Kidney epithelial cell (primary cell): ENCODE measurements around the gene RHOBTB1. TPM values are rescaled to one million over a fixed set of nuclear protein-coding genes. Genes with fewer than 3 reads are reported as not detected.

Experiments
- DNase-seq: peaks from one replicate; pipeline ENCODE4 v3.0.0-alpha.2; 2010; ENCODE audit warnings: low read depth
- H3K27me3 ChIP-seq: 2 replicates; pipeline ENCODE4 v1.6.0; 2011; ENCODE audit warnings: low read length; ENCODE audit not compliant: control insufficient read depth, insufficient read depth
- H3K36me3 ChIP-seq: 2 replicates; pipeline ENCODE4 v1.5.1; 2011; ENCODE audit warnings: low read length; ENCODE audit not compliant: control insufficient read depth, insufficient read depth
- H3K4me3 ChIP-seq: 2 replicates; pipeline ENCODE4 v1.5.1; 2011; ENCODE audit warnings: low read depth, mild to moderate bottlenecking, control low read depth, low read length
- total RNA-seq: library from RNA; depleted of rRNA; stranded (reverse); fragments of >200 nt; gene quantifications from 2 replicates; pipeline ENCODE4 v1.2.3, GENCODE V29; 2015
- TF ChIP-seq, protein P1 (sequence below): IDR thresholded peaks from 2 replicates; pipeline ENCODE4 v1.5.1; 2011; ENCODE audit warnings: mild to moderate bottlenecking, moderate library complexity, low read length, control low read depth, inconsistent platforms; ENCODE audit not compliant: insufficient read depth, poor library complexity, severe bottlenecking

Gene RHOBTB1
- total RNA-seq, 1 donor from 2014 or later = 21.3 TPM

DNA sequence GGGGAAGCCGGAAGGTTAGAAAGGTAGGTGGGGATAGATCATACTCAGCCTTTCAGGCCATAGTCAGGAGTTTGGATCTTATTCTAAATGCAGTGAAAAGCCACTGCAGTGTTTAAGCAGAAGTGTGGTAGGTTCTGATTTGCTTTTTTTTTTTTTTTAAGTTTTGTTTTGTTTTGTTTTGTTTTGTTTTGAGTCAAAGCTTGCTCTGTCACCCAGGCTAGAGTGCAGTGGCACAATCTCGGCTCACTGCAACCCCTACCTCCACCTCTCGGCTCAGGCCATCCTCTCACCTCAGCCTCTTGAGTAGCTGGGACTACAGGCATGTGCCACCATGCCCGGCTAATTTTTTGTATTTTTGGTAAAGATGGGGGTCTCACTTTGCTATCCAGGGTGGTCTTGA lies 23.5 kb downstream of the RHOBTB1 start:
- Histone ChIP-seq H3K27me3 (no peaks in the 10 kb centered on the region), H3K4me3 (no peak overlapping the region), H3K36me3 (no peaks in the 10 kb centered on the region)
- TF ChIP-seq, protein P1, sequence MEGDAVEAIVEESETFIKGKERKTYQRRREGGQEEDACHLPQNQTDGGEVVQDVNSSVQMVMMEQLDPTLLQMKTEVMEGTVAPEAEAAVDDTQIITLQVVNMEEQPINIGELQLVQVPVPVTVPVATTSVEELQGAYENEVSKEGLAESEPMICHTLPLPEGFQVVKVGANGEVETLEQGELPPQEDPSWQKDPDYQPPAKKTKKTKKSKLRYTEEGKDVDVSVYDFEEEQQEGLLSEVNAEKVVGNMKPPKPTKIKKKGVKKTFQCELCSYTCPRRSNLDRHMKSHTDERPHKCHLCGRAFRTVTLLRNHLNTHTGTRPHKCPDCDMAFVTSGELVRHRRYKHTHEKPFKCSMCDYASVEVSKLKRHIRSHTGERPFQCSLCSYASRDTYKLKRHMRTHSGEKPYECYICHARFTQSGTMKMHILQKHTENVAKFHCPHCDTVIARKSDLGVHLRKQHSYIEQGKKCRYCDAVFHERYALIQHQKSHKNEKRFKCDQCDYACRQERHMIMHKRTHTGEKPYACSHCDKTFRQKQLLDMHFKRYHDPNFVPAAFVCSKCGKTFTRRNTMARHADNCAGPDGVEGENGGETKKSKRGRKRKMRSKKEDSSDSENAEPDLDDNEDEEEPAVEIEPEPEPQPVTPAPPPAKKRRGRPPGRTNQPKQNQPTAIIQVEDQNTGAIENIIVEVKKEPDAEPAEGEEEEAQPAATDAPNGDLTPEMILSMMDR = no peak
- DNase-seq = no peak

DNA sequence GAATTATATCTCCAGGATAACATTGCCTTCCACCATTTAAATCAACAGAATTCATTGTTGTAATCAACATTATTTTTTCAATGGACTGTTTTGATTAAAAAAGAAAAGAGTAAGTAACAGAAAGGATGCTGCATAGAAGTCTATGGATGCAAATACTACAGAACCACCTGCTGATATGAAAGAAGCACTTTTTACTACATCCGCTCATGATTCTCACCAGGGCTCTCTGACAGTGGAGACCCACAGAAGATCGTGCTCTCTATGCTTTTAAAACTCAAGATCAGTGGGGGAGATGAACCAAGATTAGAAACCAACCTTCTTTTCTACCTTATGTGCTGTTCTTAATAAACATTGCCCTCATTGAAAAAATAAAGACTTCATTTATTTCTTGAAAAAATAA lies 24.4 kb downstream of the RHOBTB1 start:
- TF ChIP-seq, protein P1 = no peak
- Histone ChIP-seq H3K36me3 (no peaks in the 10 kb centered on the region), H3K4me3 (no peak overlapping the region), H3K27me3 (no peaks in the 10 kb centered on the region)
- DNase-seq = no peak

DNA sequence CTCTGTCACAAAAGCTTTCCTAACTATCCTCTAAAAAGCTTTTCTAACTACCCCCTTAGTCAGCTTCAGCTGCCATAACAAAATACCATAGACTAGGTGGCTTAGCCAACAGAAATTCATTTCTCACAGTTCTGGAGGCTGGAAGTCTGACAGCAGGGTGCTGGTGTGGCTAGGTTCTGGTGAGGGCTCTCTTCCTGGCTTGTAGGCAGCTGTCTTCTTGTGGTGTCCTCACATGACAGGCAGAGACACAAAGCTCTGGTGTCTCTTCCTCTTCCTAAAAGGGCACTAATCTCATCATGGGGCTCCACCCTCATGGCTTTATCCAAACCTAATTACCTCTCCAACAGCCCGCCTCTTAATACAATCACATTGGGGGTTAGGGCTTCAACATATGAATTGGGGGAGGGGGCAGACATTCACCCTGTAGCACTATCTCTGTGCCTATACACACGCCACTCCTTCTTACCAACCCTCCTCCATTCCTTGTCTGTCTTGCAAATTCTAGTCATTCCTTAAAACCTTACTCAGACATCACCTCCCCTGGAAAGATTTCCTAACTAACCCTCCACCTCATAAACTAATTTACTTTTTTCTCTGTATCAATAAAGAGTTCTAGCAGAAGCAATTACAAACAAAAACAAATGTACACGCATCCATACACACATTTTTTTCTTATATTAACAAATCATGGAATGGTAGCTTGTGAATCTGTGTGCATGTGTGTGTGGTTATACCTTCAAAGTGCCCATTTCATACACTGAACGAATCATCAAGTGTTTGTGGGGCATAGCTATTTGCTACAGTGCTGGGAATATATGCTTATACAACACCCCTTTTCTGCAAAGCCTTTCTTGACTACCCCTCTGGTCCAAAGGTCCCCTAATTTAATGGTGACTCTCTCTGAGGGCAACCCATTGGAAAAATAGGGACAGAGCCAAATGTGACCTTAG lies 26.4 kb downstream of the RHOBTB1 start:
- Histone ChIP-seq H3K4me3 (no peak overlapping the region), H3K36me3 (no peaks in the 10 kb centered on the region), H3K27me3 (no peaks in the 10 kb centered on the region)
- DNase-seq = no peak
- TF ChIP-seq, protein P1 = no peak

DNA sequence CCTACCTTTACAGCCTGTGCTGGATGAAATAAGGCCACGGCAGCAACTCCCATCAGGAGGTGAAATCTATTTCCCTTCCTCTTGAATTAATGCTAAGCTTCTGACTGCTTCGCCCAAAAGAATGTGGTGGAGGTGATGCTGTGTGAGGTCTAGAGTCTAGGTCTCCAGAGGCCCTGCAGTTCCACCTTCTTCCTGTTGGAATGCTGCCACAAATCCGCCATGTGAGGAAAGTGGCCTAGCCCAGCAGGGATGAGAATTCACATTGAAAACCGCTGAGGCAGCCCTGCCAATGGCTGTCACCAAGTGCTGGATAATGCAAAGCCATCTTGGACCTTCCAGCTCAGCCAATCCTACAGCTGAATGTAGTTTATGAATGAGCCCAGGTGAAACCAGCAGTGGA lies 28.0 kb downstream of the RHOBTB1 start:
- TF ChIP-seq, protein P1 = no peak
- Histone ChIP-seq H3K27me3 (no peaks in the 10 kb centered on the region), H3K4me3 (no peak overlapping the region), H3K36me3 (no peaks in the 10 kb centered on the region)
- no peak for DNase-seq

DNA sequence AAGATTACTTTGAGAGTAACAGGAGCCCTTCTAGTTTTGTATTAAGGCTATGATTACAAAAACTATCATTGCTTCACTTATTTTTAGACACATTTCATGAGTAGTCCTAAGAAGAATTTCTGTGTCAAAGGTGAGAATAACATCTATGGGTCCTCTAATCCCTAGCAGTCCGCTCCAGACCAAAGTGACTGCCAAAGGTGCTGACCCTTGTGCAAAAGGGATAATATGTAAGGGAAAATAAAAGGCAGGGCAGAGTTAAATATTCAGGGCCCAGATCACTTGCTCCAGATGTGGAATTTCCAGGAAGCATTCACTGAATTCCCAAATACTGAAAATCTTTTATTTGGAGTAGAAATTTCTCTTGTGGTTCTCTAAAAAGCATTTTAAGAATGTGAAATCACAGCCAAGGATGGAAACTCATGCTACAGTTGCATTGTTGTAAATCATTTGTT lies 29.3 kb downstream of the RHOBTB1 start:
- DNase-seq = no peak
- Histone ChIP-seq H3K36me3 (no peaks in the 10 kb centered on the region), H3K4me3 (no peak overlapping the region), H3K27me3 (no peaks in the 10 kb centered on the region)
- TF ChIP-seq, protein P1 = no peak

DNA sequence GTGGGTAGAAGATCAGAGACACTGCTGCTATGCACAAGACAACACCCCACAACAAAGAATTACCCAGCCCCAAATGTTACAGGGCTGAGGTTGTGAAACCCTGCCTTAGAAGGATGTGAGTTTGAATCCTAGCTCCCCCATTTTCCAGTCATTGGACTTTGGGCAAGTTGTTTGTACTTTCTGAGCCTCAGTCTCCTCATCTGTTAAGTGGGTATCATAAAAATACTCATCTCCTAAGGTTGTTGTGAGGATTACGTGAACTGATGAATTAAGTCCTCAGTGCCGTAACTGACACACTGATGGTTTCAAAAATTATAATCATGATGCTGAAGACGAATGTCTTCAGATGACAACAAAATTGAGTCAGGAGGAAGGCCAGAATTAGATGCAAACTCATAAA lies 30.3 kb downstream of the RHOBTB1 start:
- TF ChIP-seq, protein P1 = no peak
- Histone ChIP-seq H3K36me3 (peaks cover under 1% of the 10 kb centered on the region), H3K27me3 (no peaks in the 10 kb centered on the region), H3K4me3 (no peak overlapping the region)
- DNase-seq = no peak
